Left colon (tissue), 2 donors: ENCODE data around the gene ATG7. TPM values are rescaled to one million over a fixed set of nuclear protein-coding genes. Genes with fewer than 3 reads are reported as not detected.
A peak's percentile ranks its signal among the peaks of the same experiment; 100 is the strongest.

Source experiments
- ATAC-seq: fragments of 200-7000 bp; cut with Tn5 transposase; one replicate; pipeline ENCODE4 v1.9.1; 2020; ENCODE audit warnings: mild to moderate bottlenecking, moderate library complexity
- DNase-seq, 2 donors: peaks; one replicate each; pipeline ENCODE4 v3.0.0-alpha.2; 2020
- intact Hi-C, 2 donors: fragments of 100-400 bp; cut with DNase I in 1 of 2; cut with micrococcal nuclease in 1 of 2; formaldehyde crosslinking; loops; one replicate each; pipeline versions ENCODE4 v1.11.2 to v1.14.0; 2022; cut with DNase I, micrococcal nuclease
- total RNA-seq, 2 donors: library from RNA; stranded (reverse); fragmentation: NEBNext Ultra II Directional; extraction: Animal tissue kit (Norgen Biotek cat#: 25700); gene quantifications; one replicate each; pipeline ENCODE4 v1.2.1, GENCODE V29; 2021
- donor health status: DM: no; HTN: no; CAD: no.
- donor health status: DM: yes; HTN: yes; CAD: no.

Gene ATG7
- total RNA-seq, 2 donors from 2014 or later = 34.6 to 41.0 TPM

DNA sequence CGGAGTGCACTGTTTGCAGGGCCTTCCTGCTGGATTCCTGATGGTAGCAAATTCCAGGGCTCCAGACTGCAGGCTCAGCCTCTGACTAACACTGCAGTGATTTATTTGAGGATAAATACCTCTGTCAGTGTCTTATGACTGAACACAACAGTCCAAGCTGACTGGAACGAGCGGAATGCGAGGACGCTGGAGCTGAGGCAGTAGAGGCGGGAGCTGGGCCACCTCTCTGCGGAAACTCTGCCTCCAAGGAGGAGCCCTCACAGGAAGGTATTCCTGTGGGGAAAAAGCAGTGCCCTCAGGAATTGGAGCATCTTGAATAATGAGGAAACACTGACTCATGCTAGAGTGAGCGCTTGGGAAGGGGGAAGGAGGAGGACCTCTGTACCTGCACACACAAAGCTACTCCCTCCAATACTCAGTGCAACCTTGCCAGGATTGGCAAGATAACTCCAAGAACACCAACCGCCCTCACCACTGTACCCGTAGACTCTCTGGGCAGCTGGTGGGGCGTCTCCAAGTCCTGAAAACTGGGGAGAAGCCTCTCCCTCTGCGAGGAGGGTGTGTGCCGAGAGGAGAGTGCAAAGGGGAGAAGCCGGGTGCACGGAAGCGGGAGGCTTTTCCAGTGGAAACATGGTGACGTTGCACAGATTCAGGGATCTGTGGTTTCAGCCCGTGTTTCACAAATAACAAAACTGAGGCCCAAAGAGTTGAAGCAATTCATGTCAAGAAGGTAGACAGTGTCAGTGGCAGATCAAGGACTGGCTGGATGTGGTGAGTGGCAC, 328.5 kb downstream of the ATG7 start:
- intact Hi-C loops = no loop called here
- ATAC-seq (peak; percentile 38), DNase-seq (peak in 1 of 2 donors; percentile 60)

DNA sequence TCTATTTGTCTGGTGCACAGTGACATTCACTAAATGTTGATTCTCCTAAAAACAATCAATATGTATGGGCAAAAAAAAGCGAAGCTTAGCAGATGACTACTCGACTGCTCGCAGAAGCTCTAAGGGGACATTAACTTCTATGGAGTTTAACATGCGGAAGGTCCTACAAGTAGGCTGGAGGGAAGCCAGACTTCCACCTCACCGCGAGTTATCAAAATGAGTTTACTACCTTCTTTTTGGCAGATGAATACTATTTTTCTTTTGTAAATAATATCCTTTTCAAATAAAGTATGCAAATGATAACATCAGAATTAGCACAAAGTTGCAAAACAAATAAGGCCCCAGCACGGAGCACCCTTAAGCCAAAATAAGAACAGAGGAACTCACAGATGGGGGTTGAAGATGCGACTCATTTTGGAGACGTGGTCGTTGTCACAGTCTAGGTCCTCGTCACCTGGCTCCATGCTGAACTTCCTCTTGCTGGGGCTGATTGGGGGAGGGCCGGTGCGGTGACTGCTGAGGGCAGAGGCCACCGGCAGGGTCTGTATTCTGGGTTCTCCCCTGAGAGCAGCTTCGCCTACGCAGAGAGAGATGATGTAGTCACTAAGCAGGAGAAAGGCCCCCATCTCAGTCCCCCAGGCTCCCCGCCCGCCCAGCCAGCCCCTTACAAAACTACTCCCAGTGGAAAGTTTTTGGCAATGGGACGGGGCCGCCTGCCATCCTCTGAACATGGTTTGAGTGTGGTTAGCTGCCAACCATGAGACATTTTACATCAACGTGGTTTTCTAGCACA, 329.4 kb downstream of the ATG7 start:
- DNase-seq = no peak
- ATAC-seq = no peak
- intact Hi-C loops = no loop called here

DNA sequence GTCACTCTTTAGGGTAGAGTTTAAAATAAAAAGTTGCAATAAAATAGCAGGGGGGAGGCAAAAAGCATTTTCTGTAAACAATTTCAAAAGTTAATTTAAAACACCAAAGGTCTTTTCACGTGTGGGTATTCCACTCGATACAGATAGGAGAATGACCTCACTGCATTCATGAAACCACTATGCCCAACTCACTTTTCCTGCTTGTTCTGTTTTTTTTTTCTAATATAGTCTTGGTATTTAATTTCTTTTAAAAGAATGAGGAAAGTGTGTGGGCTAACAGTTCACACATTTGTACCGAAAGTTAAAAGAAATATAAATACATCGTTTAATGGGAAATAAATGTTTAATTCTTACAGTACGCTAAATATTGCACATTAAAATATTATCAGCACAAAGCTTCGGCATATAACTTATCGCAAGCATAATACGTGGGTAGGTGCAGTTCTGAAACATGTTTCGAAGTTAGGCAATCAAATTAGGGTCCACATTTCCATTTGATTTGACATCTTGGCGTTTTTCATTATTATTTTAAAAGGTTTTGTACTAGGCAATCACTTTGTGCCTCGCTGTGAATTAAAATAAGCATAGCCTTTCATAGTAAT, 330.1 kb downstream of the ATG7 start:
- no peak for ATAC-seq
- no peak for DNase-seq
- intact Hi-C loops = no loop called here

DNA sequence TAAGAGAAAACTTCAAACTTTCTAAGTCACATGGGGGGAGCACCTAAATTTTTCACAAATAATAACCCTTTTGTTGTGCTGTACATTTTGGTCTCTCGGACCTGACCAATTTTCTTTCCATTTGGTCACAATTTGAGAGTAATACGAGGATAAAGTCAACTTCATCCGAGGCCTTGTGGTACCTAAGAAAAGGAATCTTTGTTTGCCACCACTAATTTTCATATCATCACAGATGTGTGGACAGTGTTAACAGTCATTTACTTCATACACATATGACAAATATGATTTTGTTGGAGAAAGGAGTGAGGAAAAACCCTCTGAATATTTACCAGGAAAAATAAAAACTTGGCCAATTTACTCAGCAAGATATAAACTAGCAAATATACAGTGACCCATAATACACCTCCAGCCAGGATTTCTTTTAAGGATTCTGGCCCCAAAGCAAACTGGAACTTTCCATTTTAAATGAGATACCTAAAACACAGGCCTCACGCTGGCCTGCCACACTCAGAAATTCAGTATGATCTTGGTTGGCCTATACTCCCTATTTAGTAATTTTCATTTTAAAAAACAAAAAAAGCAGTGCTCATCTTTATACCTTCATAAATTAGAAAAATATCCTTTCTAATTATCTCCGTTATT, 330.8 kb downstream of the ATG7 start:
- DNase-seq = no peak
- ATAC-seq = no peak
- intact Hi-C loops = no loop called here

DNA sequence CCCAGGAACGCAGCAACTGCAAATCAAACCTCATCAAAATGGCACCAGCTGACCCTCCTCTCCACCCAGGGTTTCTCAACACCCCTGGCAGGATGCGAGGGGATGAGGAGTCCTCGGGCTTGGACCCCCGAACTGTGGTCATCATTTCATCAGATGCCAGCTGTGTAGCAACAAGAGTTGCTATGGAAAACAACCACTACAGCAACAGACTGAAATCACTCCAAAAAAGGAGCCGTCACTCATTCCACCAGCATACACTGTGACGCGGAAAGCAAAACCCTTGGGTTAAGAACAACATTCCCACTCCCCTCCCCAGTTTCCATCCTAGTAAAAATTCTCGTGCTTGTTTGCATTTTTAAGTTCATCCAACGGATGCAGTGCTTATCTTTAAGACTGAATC, 331.4 kb downstream of the ATG7 start:
- intact Hi-C loops = no loop called here
- DNase-seq (no peak), ATAC-seq (no peak)

DNA sequence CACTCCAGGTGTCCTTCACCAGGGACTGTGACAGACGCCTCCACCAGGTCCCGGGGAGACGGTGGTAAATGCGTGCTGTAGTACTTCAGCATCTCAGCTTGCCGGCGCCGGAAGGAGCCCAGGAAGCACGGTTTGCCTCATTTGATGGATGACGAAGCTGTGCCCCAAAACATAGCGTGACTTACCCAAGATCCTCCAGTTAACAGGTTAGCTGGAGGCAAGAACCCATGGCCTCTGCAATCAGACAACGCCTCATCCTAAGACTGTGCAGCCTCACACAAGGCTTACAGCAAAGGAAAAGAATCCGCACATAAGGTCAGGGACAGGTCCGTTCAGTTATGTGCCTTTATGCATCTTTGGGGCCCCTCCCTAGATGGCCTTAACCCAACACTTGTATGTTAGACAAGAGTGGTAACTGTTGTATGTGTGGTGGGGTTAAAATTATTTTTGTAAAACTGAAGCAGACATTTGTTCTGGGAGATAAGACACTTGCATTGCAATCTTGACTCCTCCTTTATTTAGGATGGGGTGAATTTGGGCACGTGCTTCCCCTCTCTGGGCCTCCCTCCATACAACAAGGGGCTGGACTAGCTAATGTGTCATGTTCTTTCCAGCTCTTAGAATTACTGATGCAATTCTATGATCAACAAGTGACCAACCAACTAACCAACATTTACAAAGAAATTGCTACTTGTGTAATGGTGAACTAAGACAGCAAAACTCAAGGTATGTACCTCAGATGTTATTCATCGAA, 332.1 kb downstream of the ATG7 start:
- DNase-seq = no peak
- ATAC-seq = no peak
- intact Hi-C loops = no loop called here

DNA sequence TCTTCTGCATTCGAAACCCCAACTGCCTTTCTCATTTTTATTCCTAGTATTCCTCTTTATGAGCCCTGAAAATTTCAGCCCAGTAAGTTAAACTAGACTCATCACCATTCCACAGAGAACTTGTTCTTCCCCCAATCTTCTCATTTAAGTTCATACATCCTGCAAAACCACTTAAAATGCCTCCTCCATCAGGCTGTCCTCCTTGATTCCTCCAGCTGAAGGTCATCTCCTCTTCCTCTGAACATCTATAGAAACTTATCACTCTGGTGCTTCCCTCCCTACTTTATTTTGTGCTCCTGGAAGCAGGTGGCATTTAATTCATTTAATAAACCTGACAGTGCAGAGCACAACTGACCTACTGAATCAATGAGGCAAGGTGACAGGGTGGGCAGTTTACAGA, 333.2 kb downstream of the ATG7 start:
- ATAC-seq = no peak
- no peak for DNase-seq
- intact Hi-C loops = no loop called here

DNA sequence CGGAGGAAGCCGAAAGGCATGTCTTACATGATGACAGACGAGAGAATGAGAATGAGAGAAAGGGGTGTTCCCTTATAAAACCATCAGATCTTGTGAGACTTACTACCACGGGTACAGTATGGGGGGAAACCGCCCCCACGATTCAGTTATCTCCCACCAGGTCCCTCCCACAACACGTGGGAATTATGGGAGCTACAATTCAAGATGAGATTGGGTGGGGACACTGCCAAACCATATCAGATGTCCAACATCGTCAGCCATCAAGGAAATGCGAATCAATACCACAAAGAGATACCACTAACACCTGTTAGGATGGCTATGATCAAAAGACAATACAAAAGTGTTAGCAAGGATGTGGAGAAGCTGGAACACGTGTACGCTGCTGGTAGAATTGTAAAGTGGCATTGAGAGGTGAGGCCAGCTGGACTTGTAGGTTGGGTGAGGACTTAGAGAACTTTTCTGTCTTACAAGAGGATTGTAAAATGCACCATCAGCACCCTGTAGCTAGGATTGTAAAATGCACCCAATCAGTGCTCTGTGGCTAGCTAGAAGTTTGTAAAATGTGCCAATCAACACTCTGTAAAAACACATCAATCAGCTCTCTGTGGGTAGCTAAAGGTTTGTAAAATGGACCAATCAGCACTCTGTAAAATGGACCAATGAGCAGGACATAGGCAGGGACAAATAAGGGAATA, 334.0 kb downstream of the ATG7 start:
- no peak for ATAC-seq
- intact Hi-C loops = no loop called here
- DNase-seq = no peak

DNA sequence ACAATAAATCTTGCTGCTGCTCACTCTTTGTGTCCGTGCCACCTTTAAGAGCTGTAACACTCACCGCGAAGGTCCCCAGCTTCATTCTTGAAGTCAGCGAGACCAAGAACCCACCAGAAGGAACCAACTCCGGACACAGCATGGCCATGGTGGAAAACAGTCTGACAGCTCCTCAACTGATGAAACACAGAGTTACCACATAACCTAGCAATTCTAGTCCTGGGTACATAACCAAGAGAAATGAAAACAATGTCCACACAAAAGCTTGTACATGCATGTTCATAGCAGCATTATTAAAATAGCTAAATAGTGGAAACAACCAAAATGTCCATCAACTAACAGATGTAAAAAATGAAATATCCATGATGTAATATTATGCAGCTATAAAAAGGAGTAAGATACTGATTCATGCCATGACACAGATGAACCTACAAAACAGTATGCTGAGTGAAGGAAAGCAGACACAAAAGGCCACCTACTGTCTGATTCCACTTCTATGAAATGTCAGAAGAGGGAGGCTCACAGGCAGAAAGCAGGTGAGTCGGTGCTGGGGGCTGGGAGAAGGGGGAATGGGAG, 334.8 kb downstream of the ATG7 start:
- intact Hi-C loops = no loop called here
- no peak for DNase-seq
- ATAC-seq = no peak

Other genes with a start within 250 kb of the ATG7 start
- gene HRH1, start 117.9 kb upstream of the ATG7 start, total RNA-seq = 10 to 100 TPM in 1 of 2 donors, 1 to 10 TPM in 1; 7.9 to 13.8 TPM